HEK293 (cell line): Measurements from ENCODE around the gene GPR132.

ENCODE experiments used
- CTCF ChIA-PET: fragments of 350-600 bp; formaldehyde crosslinking; extraction: SDS; loops from one replicate; lab custom pipeline; 2021; ENCODE audit warnings: antibody characterized with exemption; lab: Yijun Ruan, JAX
- POLR2A ChIA-PET: fragments of 300-600 bp; formaldehyde crosslinking; extraction: SDS; loops from one replicate; lab custom pipeline; 2020; ENCODE audit warnings: antibody characterized with exemption, inconsistent platforms; lab: Yijun Ruan, JAX
- H3K27ac ChIP-seq: fragments of 200-500 bp; sonication (Bioruptor generic); 2 replicates; pipeline ENCODE4 v1.5.1; 2014; ENCODE audit warnings: low read depth, low read length, control low read depth, inconsistent platforms; ENCODE audit errors: extremely low read depth
- H3K36me3 ChIP-seq, 2 experiments: fragments of 200-500 bp in 1 of 2; sonication (Bioruptor generic) in 1 of 2; 1 replicate in 1 of 2; 2 replicates in 1 of 2; pipeline ENCODE4 v1.5.1; 2014 to 2017; ENCODE audit warnings: inconsistent platforms in 2 of 2, low read length in 2 of 2; ENCODE audit not compliant: control insufficient read depth in 2 of 2, insufficient read depth in 1 of 2
- H3K4me1 ChIP-seq: fragments of 200-500 bp; sonication (Bioruptor generic); 2 replicates; pipeline ENCODE4 v1.5.1; 2014; ENCODE audit warnings: mild to moderate bottlenecking, low read length, inconsistent platforms; ENCODE audit not compliant: control insufficient read depth, insufficient read depth
- H3K4me3 ChIP-seq: 2 replicates; pipeline ENCODE4 v1.5.1; 2011; ENCODE audit warnings: low read depth, mild to moderate bottlenecking, control low read depth, low read length, moderate library complexity
- H3K9me3 ChIP-seq: fragments of 200-500 bp; sonication (Bioruptor generic); 2 replicates; pipeline ENCODE4 v1.5.1; 2014; ENCODE audit warnings: low read depth, low read length, inconsistent platforms; ENCODE audit not compliant: control insufficient read depth, insufficient read depth
- GLI2 ChIP-seq: fragments of 450-650 bp; formaldehyde crosslinking; IDR thresholded peaks from 2 replicates; pipeline ENCODE4; 2017; ENCODE audit warnings: missing biosample characterization, missing genetic modification characterization, low read depth, borderline replicate concordance
- GLIS1 ChIP-seq: fragments of 450-650 bp; formaldehyde crosslinking; IDR thresholded peaks from 2 replicates; pipeline ENCODE4 v1.5.1; 2016; ENCODE audit warnings: missing biosample characterization, missing genetic modification characterization
- HOXD13 ChIP-seq: sonication (generic); formaldehyde crosslinking; IDR thresholded peaks from 2 replicates; pipeline ENCODE4 v1.8.0; 2022; ENCODE audit warnings: missing genetic modification reagents, borderline replicate concordance
- PRDM1 ChIP-seq: fragments of 450-650 bp; formaldehyde crosslinking; IDR thresholded peaks from 2 replicates; pipeline ENCODE4; 2016; ENCODE audit warnings: missing biosample characterization, missing genetic modification characterization
- RBAK ChIP-seq: fragments of 450-650 bp; formaldehyde crosslinking; IDR thresholded peaks from 2 replicates; pipeline ENCODE4 v1.5.1; 2016; ENCODE audit warnings: missing biosample characterization, missing genetic modification characterization
- SP2 ChIP-seq: fragments of 450-650 bp; formaldehyde crosslinking; IDR thresholded peaks from 2 replicates; pipeline ENCODE4 v1.5.1; 2016; ENCODE audit warnings: missing biosample characterization, missing genetic modification characterization
- SP3 ChIP-seq: fragments of 450-650 bp; formaldehyde crosslinking; IDR thresholded peaks from 2 replicates; pipeline ENCODE4 v1.5.1; 2016; ENCODE audit warnings: missing biosample characterization, missing genetic modification characterization
- ZBTB17 ChIP-seq: fragments of 450-650 bp; formaldehyde crosslinking; IDR thresholded peaks from 2 replicates; pipeline ENCODE4 v1.5.1; 2016; ENCODE audit warnings: missing biosample characterization, missing genetic modification characterization
- ZBTB7A ChIP-seq: fragments of 450-650 bp; formaldehyde crosslinking; IDR thresholded peaks from 2 replicates; pipeline ENCODE4 v1.5.1; 2016; ENCODE audit warnings: low read depth, missing biosample characterization, missing genetic modification characterization
- ZBTB8A ChIP-seq: fragments of 450-650 bp; formaldehyde crosslinking; IDR thresholded peaks from 2 replicates; pipeline ENCODE4 v1.5.1; 2016; ENCODE audit warnings: missing biosample characterization, missing genetic modification characterization
- ZEB2 ChIP-seq: fragments of 450-650 bp; formaldehyde crosslinking; IDR thresholded peaks from 2 replicates; pipeline ENCODE4 v1.5.1; 2016; ENCODE audit warnings: missing biosample characterization, missing genetic modification characterization
- ZFHX2 ChIP-seq: fragments of 450-650 bp; formaldehyde crosslinking; conservative IDR thresholded peaks from 2 replicates; pipeline ENCODE4 v1.5.1; 2016; ENCODE audit warnings: missing biosample characterization, missing genetic modification characterization
- ZIC2 ChIP-seq: fragments of 450-650 bp; formaldehyde crosslinking; IDR thresholded peaks from 2 replicates; pipeline ENCODE4 v1.5.1; 2016; ENCODE audit warnings: missing biosample characterization, missing genetic modification characterization
- ZNF133 ChIP-seq: fragments of 450-650 bp; formaldehyde crosslinking; IDR thresholded peaks from 2 replicates; pipeline ENCODE4 v1.5.1; 2016; ENCODE audit warnings: missing biosample characterization, missing genetic modification characterization
- ZNF157 ChIP-seq: fragments of 450-650 bp; formaldehyde crosslinking; IDR thresholded peaks from 2 replicates; pipeline ENCODE4 v1.5.1; 2016; ENCODE audit warnings: missing biosample characterization, missing genetic modification characterization
- ZNF266 ChIP-seq: fragments of 450-650 bp; formaldehyde crosslinking; IDR thresholded peaks from 2 replicates; pipeline ENCODE4 v1.5.1; 2016; ENCODE audit warnings: missing biosample characterization, missing genetic modification characterization, low read depth
- ZNF473 ChIP-seq: fragments of 450-650 bp; formaldehyde crosslinking; IDR thresholded peaks from 2 replicates; pipeline ENCODE4 v1.5.1; 2017; ENCODE audit warnings: missing biosample characterization, missing genetic modification characterization
- ZNF510 ChIP-seq: fragments of 450-650 bp; formaldehyde crosslinking; IDR thresholded peaks from 2 replicates; pipeline ENCODE4 v1.5.1; 2018; ENCODE audit warnings: mild to moderate bottlenecking, missing genetic modification characterization, missing biosample characterization; ENCODE audit not compliant: insufficient replicate concordance
- ZNF621 ChIP-seq: fragments of 450-650 bp; formaldehyde crosslinking; IDR thresholded peaks from 2 replicates; pipeline ENCODE4 v1.5.1; 2017; ENCODE audit warnings: missing biosample characterization, missing genetic modification characterization
- ZNF624 ChIP-seq: fragments of 450-650 bp; formaldehyde crosslinking; IDR thresholded peaks from 2 replicates; pipeline ENCODE4 v1.5.1; 2017; ENCODE audit warnings: missing biosample characterization, missing genetic modification characterization
- ZNF660 ChIP-seq: fragments of 450-650 bp; IDR thresholded peaks from 2 replicates; pipeline ENCODE4 v1.5.1; 2018; ENCODE audit warnings: missing biosample characterization, mild to moderate bottlenecking, missing genetic modification characterization
- ZNF670 ChIP-seq: fragments of 450-650 bp; formaldehyde crosslinking; IDR thresholded peaks from 2 replicates; pipeline ENCODE4 v1.5.1; 2016; ENCODE audit warnings: missing biosample characterization, missing genetic modification characterization, low read depth
- ZNF677 ChIP-seq: fragments of 450-650 bp; IDR thresholded peaks from 2 replicates; pipeline ENCODE4 v1.5.0; 2018; ENCODE audit warnings: missing biosample characterization, mild to moderate bottlenecking, missing genetic modification characterization, moderate library complexity
- ZNF830 ChIP-seq: fragments of 450-650 bp; IDR thresholded peaks from 2 replicates; pipeline ENCODE4 v1.5.0; 2018; ENCODE audit warnings: missing biosample characterization, missing genetic modification characterization, low read depth, mild to moderate bottlenecking, moderate library complexity
- ZSCAN30 ChIP-seq: fragments of 450-650 bp; IDR thresholded peaks from 2 replicates; pipeline ENCODE4 v1.5.1; 2018; ENCODE audit warnings: missing biosample characterization, mild to moderate bottlenecking, missing genetic modification characterization, moderate library complexity
- TF ChIP-seq, protein P1 (sequence below): fragments of 450-650 bp; formaldehyde crosslinking; IDR thresholded peaks from 2 replicates; pipeline ENCODE4 v1.5.1; 2016; ENCODE audit warnings: missing biosample characterization, missing genetic modification characterization
- TF ChIP-seq, protein P2 (sequence below): fragments of 450-650 bp; formaldehyde crosslinking; IDR thresholded peaks from 2 replicates; pipeline ENCODE4 v1.5.1; 2016; ENCODE audit warnings: missing biosample characterization, missing genetic modification characterization, low read depth
- TF ChIP-seq, protein P3 (sequence below): fragments of 450-650 bp; formaldehyde crosslinking; IDR thresholded peaks from 2 replicates; pipeline ENCODE4 v1.5.1; 2016; ENCODE audit warnings: missing biosample characterization, missing genetic modification characterization, borderline replicate concordance
- TF ChIP-seq, protein P4 (sequence below): fragments of 450-650 bp; formaldehyde crosslinking; IDR thresholded peaks from 2 replicates; pipeline ENCODE4 v1.5.1; 2016; ENCODE audit warnings: missing biosample characterization, missing genetic modification characterization

Gene GPR132

DNA sequence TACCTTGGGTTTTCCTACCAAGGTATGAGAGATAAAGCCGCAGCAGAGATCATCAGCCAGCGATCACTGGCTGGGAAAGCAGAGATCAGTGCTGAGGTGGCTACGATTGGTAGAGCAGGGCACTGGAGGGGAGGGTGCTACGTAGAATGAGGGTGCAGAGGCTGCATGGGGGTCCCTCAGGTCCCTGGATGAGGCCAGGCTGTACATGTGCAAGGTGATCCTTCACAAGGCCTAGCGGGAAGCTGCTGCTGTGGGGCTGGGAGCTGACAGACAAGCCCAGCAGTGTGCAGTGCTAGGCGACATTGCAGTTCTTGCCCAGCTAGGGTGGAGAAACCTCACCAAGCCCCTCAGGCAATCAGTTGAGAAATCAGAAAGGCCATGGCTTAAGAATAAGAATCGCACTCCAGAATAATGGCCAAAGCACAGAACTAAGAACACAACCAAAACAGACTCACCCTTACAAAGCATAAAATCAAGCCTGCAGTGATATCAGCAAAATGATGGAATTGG is 37.2 kb upstream of the GPR132 start:
- Histone ChIP-seq H3K36me3 (no peaks in the 10 kb centered on the region), H3K4me1 (peaks cover 4% of the 10 kb centered on the region; the same call in 1 of the 2 replicates), H3K27ac (no peak overlapping the region), H3K4me3 (no peak overlapping the region), H3K9me3 (no peaks in the 10 kb centered on the region)
- TF ChIP-seq PRDM1 (no peak), GLIS1 (tag by site-specific recombination) (no peak), ZEB2 (tag by site-specific recombination) (no peak), ZNF510 (tag by site-specific recombination) (no peak), ZNF133 (tag by site-specific recombination) (no peak), SP3 (no peak), SP2 (tag by site-specific recombination) (no peak), ZBTB7A (tag by site-specific recombination) (no peak), HOXD13 (CRISPR knock-in tag) (no peak), ZNF670 (tag by site-specific recombination) (no peak), ZNF621 (no peak), ZNF473 (no peak), RBAK (no peak), ZNF157 (no peak), ZBTB17 (no peak), ZFHX2 (tag by site-specific recombination) (no peak), ZSCAN30 (no peak), ZIC2 (tag by site-specific recombination) (no peak)
- TF ChIP-seq, protein P1, sequence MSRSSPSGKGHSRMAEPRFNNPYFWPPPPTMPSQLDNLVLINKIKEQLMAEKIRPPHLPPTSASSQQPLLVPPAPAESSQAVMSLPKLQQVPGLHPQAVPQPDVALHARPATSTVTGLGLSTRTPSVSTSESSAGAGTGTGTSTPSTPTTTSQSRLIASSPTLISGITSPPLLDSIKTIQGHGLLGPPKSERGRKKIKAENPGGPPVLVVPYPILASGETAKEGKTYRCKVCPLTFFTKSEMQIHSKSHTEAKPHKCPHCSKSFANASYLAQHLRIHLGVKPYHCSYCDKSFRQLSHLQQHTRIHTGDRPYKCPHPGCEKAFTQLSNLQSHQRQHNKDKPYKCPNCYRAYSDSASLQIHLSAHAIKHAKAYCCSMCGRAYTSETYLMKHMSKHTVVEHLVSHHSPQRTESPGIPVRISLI (tag by site-specific recombination), result no peak
- TF ChIP-seq, protein P2, sequence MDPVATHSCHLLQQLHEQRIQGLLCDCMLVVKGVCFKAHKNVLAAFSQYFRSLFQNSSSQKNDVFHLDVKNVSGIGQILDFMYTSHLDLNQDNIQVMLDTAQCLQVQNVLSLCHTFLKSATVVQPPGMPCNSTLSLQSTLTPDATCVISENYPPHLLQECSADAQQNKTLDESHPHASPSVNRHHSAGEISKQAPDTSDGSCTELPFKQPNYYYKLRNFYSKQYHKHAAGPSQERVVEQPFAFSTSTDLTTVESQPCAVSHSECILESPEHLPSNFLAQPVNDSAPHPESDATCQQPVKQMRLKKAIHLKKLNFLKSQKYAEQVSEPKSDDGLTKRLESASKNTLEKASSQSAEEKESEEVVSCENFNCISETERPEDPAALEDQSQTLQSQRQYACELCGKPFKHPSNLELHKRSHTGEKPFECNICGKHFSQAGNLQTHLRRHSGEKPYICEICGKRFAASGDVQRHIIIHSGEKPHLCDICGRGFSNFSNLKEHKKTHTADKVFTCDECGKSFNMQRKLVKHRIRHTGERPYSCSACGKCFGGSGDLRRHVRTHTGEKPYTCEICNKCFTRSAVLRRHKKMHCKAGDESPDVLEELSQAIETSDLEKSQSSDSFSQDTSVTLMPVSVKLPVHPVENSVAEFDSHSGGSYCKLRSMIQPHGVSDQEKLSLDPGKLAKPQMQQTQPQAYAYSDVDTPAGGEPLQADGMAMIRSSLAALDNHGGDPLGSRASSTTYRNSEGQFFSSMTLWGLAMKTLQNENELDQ (tag by site-specific recombination), result no peak
- ChIA-PET CTCF (interaction anchor here (0.6 to 1.5 kb wide), 2 partner anchors 13 to 1591 kb away, joined by 3 to 7 read pairs; no protein-coding TSS in a partner anchor), POLR2A (no interaction called here)

DNA sequence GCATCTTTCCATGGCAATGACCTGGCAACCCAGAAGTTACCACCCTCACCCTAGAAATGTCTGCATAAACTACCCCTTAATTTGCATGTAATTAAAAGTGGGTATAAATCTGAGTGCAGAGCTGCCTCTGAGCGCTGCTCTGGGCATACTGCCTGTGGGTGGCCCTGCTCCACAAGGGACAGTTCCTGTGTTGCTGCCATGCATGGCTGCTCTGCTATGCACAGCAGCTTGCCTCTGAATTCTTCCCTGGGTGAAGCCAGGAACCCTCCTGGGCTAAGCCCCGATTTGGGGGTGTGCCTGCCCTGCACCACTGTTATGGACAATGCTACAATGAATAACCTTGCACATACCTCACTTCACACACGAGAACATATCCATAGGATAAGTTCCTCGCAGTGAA is 35.7 kb upstream of the GPR132 start:
- H3K4me3 ChIP-seq, result no peak overlapping the region
- CTCF ChIA-PET, result interaction anchor here (1.9 kb wide), 1 partner anchor 10 kb away, joined by 5 read pairs; no protein-coding TSS in a partner anchor
- TF ChIP-seq ZNF624 (tag by site-specific recombination) (no peak), ZBTB8A (tag by site-specific recombination) (no peak), ZNF830 (tag by site-specific recombination) (no peak), ZBTB7A (tag by site-specific recombination) (no peak), ZEB2 (tag by site-specific recombination) (no peak), ZNF660 (tag by site-specific recombination) (no peak), ZNF677 (tag by site-specific recombination) (no peak), GLI2 (no peak), ZNF266 (tag by site-specific recombination) (no peak)
- TF ChIP-seq, protein P3, sequence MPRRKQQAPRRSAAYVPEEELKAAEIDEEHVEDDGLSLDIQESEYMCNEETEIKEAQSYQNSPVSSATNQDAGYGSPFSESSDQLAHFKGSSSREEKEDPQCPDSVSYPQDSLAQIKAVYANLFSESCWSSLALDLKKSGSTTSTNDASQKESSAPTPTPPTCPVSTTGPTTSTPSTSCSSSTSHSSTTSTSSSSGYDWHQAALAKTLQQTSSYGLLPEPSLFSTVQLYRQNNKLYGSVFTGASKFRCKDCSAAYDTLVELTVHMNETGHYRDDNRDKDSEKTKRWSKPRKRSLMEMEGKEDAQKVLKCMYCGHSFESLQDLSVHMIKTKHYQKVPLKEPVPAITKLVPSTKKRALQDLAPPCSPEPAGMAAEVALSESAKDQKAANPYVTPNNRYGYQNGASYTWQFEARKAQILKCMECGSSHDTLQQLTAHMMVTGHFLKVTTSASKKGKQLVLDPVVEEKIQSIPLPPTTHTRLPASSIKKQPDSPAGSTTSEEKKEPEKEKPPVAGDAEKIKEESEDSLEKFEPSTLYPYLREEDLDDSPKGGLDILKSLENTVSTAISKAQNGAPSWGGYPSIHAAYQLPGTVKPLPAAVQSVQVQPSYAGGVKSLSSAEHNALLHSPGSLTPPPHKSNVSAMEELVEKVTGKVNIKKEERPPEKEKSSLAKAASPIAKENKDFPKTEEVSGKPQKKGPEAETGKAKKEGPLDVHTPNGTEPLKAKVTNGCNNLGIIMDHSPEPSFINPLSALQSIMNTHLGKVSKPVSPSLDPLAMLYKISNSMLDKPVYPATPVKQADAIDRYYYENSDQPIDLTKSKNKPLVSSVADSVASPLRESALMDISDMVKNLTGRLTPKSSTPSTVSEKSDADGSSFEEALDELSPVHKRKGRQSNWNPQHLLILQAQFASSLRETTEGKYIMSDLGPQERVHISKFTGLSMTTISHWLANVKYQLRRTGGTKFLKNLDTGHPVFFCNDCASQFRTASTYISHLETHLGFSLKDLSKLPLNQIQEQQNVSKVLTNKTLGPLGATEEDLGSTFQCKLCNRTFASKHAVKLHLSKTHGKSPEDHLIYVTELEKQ (tag by site-specific recombination), result no peak
- TF ChIP-seq, protein P4, sequence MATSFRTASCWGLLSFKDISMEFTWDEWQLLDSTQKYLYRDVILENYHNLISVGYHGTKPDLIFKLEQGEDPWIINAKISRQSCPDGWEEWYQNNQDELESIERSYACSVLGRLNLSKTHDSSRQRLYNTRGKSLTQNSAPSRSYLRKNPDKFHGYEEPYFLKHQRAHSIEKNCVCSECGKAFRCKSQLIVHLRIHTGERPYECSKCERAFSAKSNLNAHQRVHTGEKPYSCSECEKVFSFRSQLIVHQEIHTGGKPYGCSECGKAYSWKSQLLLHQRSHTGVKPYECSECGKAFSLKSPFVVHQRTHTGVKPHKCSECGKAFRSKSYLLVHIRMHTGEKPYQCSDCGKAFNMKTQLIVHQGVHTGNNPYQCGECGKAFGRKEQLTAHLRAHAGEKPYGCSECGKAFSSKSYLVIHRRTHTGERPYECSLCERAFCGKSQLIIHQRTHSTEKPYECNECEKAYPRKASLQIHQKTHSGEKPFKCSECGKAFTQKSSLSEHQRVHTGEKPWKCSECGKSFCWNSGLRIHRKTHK (tag by site-specific recombination), result no peak

More for the DNA sequence above, 35.7 kb upstream of the GPR132 start:
- Histone ChIP-seq H3K27ac (no peak overlapping the region), H3K9me3 (no peaks in the 10 kb centered on the region), H3K4me1 (peaks cover 4% of the 10 kb centered on the region; the same call in 1 of the 2 replicates), H3K36me3 (no peaks in the 10 kb centered on the region)
- POLR2A ChIA-PET, result no interaction called here
